Skeletal muscle satellite cell (primary cell): ENCODE results near the gene ABCC1.

Source experiments
- H3K27me3 ChIP-seq: 2 replicates; pipeline ENCODE4 v1.7.0; 2013; ENCODE audit warnings: low read length; ENCODE audit not compliant: control insufficient read depth, insufficient read depth
- H3K36me3 ChIP-seq: 2 replicates; pipeline ENCODE4 v1.7.0; 2013; ENCODE audit warnings: mild to moderate bottlenecking, control low read depth, low read length; ENCODE audit not compliant: insufficient read depth
- H3K4me1 ChIP-seq: 2 replicates; pipeline ENCODE4 v1.7.0; 2013; ENCODE audit warnings: low read length; ENCODE audit not compliant: control insufficient read depth, insufficient read depth
- H3K4me2 ChIP-seq: 2 replicates; pipeline ENCODE4 v1.7.0; 2013; ENCODE audit warnings: mild to moderate bottlenecking, low read length
- H3K4me3 ChIP-seq: 2 replicates; pipeline ENCODE4 v1.7.0; 2013; ENCODE audit warnings: low read length
- H3K9ac ChIP-seq: 2 replicates; pipeline ENCODE4 v1.7.0; 2013; ENCODE audit warnings: mild to moderate bottlenecking, low read depth, low read length, moderate library complexity
- H3K9me3 ChIP-seq: replicated peaks from 2 replicates; pipeline ENCODE4 v1.7.0; 2013; ENCODE audit warnings: mild to moderate bottlenecking, control low read depth, low read length

Gene ABCC1

DNA sequence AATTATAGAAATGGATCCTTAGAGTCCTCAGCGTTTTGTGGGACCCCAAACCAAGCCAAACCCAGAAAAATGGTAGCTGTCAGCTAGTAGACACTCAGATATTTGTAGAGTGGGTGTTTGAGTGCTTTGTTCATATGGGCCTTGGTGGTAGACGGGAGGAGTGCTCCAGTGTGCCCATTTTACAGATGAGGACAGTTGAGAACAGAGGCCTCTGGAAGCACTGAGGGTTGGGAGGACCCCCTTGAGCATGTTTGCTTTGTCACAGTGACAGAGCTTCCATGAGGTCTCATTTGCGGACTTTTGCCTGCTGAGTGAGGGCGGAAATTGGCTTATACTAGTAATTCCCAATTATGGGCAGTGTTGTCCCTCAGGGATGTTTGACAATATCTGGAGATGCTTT, 162.2 kb downstream of the ABCC1 start:
- H3K4me2 ChIP-seq: no peak overlapping the region

DNA sequence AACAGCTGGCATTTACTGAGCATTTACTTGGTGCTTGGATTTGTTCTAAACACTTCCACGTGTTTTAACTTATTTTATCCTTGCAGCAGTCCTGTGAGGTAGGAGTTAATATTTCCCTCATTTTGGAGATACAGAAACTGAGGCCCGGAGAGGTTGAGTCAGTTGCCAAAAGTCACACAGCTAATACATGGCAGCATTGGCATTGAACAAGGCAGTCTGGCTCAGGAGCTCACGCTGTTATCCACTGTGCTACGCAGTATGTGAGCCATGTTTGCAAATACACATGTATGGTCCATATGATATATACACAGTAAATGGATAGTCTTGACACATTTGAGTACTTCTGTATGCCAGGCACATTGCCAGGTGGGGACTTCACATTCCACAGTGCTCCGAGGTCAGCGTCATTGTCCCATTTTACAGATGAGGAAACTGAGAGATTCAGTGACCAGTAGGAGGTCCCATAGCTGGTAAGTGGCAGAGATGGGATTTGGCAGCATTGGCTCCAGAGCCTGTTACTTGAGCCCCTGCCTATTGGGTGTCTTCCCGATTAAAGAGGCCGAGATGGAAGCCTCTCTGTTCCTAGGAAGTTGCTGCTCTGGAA, 163.1 kb downstream of the ABCC1 start:
- H3K9me3 ChIP-seq: no peaks in the 10 kb centered on the region
- peaks cover 73% of the 10 kb centered on the region for H3K36me3 ChIP-seq
- H3K27me3 ChIP-seq: no peaks in the 10 kb centered on the region
- H3K4me1 ChIP-seq: no peaks in the 10 kb centered on the region
- no peak overlapping the region for H3K9ac ChIP-seq
- H3K4me2 ChIP-seq: no peak overlapping the region
- no peak overlapping the region for H3K4me3 ChIP-seq

More for the DNA sequence above, 162.2 kb downstream of the ABCC1 start:
- H3K36me3 ChIP-seq: peaks cover 71% of the 10 kb centered on the region
- no peaks in the 10 kb centered on the region for H3K27me3 ChIP-seq
- H3K9ac ChIP-seq: no peak overlapping the region
- no peaks in the 10 kb centered on the region for H3K9me3 ChIP-seq
- H3K4me1 ChIP-seq: no peaks in the 10 kb centered on the region
- H3K4me3 ChIP-seq: no peak overlapping the region

DNA sequence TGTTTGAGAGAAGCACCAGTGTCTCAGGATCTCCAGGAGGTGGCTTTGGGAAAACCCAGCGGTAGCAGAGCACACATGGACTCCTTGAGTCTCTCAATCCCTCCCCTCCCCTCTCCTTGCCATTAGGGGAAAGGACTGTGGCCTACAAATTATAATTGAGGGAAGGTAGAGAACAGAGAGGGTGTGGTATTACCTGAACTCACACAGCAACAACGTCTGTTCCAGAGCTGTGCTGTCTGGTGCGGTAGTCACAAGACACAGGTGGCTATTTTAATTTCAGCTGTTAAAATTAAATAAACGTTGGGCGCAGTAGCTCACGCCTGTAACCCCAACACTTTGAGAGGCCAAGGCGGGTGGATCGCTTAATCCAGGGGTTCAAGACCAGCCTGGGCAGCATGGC, 163.7 kb downstream of the ABCC1 start:
- Histone ChIP-seq H3K4me3 (no peak overlapping the region), H3K9ac (no peak overlapping the region), H3K4me1 (no peaks in the 10 kb centered on the region), H3K27me3 (no peaks in the 10 kb centered on the region), H3K9me3 (no peaks in the 10 kb centered on the region), H3K4me2 (no peak overlapping the region), H3K36me3 (peaks cover 73% of the 10 kb centered on the region)

DNA sequence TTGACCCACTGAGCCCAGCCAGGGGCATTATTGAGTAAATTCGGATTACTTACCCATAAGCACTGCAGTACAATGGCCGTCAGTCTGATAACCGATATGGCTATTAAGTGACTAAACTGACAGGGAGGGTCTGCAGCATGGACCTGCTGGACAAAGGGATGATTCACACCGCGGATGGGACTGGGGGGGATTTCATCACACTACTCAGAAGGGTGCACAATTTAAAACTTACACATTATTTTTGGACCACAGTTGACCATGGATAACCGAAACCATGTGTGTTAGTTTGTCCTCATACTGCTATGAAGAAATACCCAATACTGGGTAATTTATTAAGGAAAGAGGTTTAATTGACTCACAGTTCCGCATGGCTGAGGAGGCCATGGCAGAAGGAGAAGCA, 167.4 kb downstream of the ABCC1 start:
- no peak overlapping the region for H3K4me3 ChIP-seq
- H3K27me3 ChIP-seq: no peaks in the 10 kb centered on the region
- H3K4me1 ChIP-seq: peaks cover 8% of the 10 kb centered on the region
- no peak overlapping the region for H3K4me2 ChIP-seq
- H3K9me3 ChIP-seq: no peaks in the 10 kb centered on the region
- peaks cover 76% of the 10 kb centered on the region for H3K36me3 ChIP-seq
- H3K9ac ChIP-seq: no peak overlapping the region

DNA sequence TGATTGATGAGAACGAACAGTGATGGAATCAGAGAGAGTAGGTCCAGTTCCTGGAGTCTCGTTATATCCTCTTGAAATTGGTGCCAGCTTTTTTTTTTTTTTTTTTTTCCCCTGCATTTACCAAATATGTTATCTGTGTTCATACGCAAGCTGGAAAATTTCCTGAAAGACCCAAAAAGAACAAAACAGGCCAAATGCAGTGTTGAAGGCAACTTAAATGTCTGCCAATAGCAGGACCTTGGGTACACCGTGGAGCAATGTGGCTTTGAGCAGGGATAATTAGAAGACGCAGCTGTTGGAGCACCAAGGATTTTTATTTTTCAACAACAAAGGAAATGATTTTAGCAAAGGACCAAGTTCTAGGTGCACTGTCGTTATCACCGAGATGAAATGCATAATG, 168.9 kb downstream of the ABCC1 start:
- H3K27me3 ChIP-seq: no peaks in the 10 kb centered on the region

DNA sequence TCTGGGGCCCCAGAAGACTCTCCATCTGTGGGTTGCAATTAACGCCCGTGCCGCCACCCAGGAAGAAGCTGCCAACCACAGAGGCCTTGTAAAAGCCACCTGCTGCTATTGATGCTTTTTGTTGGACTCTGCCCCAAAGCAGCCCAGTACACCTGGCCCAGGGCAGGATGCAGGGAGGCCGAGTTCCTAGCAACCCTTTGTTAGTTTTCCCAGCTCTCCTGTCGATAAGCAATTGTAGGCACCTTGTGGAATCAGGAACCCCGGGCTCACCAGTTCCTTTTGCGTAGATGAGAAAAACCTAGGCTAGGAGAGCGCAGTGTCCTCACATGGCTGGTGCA, 170.6 kb downstream of the ABCC1 start:
- Histone ChIP-seq H3K9me3 (no peaks in the 10 kb centered on the region), H3K4me1 (peaks cover 8% of the 10 kb centered on the region), H3K27me3 (no peaks in the 10 kb centered on the region), H3K36me3 (peaks cover 79% of the 10 kb centered on the region), H3K4me3 (no peak overlapping the region), H3K9ac (no peak overlapping the region), H3K4me2 (no peak overlapping the region)

More for the DNA sequence above, 168.9 kb downstream of the ABCC1 start:
- peaks cover 8% of the 10 kb centered on the region for H3K4me1 ChIP-seq
- peaks cover 75% of the 10 kb centered on the region for H3K36me3 ChIP-seq
- H3K9ac ChIP-seq: no peak overlapping the region
- H3K4me3 ChIP-seq: no peak overlapping the region
- no peaks in the 10 kb centered on the region for H3K9me3 ChIP-seq
- H3K4me2 ChIP-seq: no peak overlapping the region

DNA sequence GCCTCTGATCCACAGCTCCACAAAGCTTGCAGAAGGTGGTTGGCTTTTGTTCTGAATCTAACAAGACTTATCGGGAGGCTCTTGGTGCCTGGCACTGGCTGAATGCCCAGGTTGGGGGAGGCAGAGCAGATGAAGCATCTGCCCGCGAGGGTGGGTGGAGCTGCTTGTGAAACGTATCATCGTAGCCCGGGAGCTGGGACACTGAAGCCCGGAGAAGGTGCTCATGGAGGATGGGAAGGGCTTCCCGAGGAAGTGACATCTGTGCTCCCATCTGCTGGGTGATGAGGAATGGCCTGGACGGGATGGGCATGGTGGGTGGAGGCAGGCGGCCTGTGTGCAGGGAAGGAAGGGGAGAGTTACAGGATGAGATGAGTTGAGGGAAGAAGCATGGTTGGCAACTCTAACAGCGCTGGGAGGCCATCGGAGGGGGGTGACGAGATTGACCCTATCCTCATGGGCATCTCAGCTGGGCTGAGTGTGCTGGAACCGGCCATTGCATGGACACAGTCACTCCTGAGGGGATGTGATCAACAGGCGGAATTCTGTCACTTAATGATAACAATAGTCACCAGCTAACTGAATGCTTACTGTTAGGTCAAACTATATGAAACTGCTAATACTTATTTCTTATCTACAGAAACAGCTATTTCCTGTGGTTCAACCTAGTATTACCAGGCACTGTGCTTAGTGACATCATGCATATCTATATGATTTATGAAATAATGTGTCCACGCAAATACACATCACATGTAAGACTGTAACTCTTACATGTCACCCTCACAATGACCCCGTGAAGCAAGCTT, 171.2 kb downstream of the ABCC1 start:
- H3K9ac ChIP-seq: no peak overlapping the region
- H3K4me3 ChIP-seq: no peak overlapping the region
- H3K27me3 ChIP-seq: no peaks in the 10 kb centered on the region
- H3K4me2 ChIP-seq: no peak overlapping the region
- peaks cover 79% of the 10 kb centered on the region for H3K36me3 ChIP-seq
- peaks cover 8% of the 10 kb centered on the region for H3K4me1 ChIP-seq
- H3K9me3 ChIP-seq: no peaks in the 10 kb centered on the region

DNA sequence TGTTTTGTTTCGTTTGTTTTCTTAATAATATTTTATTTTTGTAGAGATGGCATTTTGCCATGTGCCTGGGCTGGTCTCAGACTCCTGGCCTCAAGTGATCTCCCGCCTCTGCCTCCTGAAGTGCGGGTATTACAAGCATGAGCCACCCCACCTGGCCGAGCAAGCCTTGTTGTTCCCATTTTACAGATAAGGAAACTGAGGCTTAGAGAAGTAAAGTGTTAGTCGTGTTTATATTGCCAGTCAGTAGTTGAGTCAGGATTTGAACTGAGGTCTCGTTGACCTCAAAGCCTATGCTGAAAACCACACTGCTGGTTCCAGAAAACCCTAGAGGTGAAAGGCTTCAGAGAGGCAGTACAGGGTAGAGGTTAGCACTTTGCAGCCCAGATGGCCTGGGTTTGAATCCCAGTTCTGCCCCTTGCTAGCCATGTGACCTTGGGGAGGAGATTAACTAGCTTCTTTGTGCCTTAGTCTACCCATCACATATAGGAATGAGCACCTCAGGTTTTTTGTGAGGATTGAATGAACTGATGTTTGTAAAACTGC, 171.8 kb downstream of the ABCC1 start:
- Histone ChIP-seq H3K9ac (no peak overlapping the region), H3K27me3 (no peaks in the 10 kb centered on the region), H3K36me3 (peaks cover 84% of the 10 kb centered on the region), H3K4me3 (no peak overlapping the region), H3K4me1 (peaks cover 8% of the 10 kb centered on the region), H3K9me3 (no peaks in the 10 kb centered on the region), H3K4me2 (no peak overlapping the region)

DNA sequence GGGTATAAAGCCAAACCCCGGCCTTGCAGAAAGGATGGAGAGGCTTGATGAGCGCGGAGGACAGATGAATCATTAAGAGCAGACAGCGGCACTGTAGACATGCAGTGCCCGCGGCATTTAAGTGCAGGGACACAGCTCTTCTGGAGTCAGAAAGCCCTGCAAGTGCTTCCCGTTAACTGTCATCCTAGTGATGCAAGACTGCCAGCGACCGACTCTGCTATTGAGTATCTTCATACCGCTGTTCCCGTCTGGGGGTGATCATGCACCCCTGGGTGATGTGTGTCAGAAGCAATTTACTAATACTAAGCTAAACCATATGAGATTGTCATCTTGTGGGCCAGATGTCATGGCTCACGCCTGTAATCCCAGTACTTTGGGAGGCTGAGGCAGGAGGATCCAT, 172.8 kb downstream of the ABCC1 start:
- H3K4me2 ChIP-seq: no peak overlapping the region
- no peak overlapping the region for H3K9ac ChIP-seq
- no peaks in the 10 kb centered on the region for H3K27me3 ChIP-seq
- no peak overlapping the region for H3K4me3 ChIP-seq
- H3K9me3 ChIP-seq: no peaks in the 10 kb centered on the region
- peaks cover 8% of the 10 kb centered on the region for H3K4me1 ChIP-seq
- H3K36me3 ChIP-seq: peaks cover 81% of the 10 kb centered on the region

DNA sequence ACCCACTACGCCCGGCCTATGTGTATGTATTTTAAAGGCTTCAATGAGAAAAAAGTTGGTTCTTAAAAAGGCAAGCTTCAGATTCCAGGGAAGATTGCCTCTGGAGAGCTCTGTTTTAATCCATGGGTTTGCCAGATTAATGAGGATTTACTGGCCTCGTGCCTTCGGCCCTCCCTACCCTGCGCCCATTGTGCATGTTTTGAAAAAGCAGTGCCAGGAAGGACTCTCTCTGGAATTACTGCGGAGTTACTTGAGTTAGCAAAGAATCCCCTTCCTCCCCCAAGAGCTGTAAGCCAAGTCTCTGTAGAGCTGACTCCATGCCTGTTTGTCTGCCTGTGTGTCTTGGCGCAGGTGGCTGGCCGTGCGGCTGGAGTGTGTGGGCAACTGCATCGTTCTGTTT, 175.0 kb downstream of the ABCC1 start:
- no peak overlapping the region for H3K4me3 ChIP-seq
- no peaks in the 10 kb centered on the region for H3K27me3 ChIP-seq

DNA sequence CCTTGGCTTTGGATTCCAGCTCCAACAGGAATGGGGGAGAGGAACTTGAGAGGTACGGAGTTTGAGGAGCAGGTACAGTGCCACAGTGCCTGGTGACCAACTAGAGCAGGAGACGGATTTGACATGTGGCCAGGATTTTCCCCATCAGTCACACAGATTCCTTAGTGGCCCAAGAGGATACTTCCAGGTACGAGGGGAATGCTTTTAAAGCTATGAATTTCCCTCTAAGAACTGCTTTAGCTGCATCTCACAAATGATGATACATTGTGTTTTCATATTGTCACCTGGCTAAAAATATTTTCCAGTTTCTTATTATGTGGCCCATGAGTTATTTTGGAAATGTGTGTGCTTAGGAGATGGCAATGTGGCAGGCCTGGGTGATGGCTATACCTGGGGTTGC, 175.6 kb downstream of the ABCC1 start:
- Histone ChIP-seq H3K9ac (no peak overlapping the region), H3K27me3 (no peaks in the 10 kb centered on the region), H3K4me3 (no peak overlapping the region), H3K36me3 (peaks cover 71% of the 10 kb centered on the region), H3K4me1 (peaks cover 6% of the 10 kb centered on the region), H3K4me2 (no peak overlapping the region), H3K9me3 (no peaks in the 10 kb centered on the region)

More for the DNA sequence above, 175.0 kb downstream of the ABCC1 start:
- Histone ChIP-seq H3K36me3 (peaks cover 71% of the 10 kb centered on the region), H3K9me3 (no peaks in the 10 kb centered on the region), H3K4me2 (no peak overlapping the region), H3K9ac (no peak overlapping the region), H3K4me1 (peaks cover 8% of the 10 kb centered on the region)

DNA sequence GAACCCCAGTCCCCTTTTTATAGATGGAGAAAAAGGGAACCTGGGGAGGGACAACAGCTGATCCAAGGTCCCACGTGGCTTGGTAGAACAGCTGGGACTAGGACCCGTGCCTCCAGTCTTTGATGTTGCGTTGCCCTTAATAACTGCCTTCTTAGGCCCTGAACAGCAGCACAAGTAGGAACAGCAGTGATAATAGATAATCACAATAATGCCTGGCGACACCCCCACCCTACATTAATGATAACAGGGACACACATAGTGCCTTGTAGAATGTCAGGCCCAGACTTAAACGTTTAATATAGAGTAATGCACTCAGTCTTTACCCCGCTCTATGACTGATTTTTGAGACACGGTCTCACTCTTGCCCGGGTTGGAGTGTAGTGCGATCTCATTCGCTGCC, 177.5 kb downstream of the ABCC1 start:
- H3K4me2 ChIP-seq: no peak overlapping the region
- no peak overlapping the region for H3K4me3 ChIP-seq
- no peaks in the 10 kb centered on the region for H3K27me3 ChIP-seq
- H3K36me3 ChIP-seq: peaks cover 62% of the 10 kb centered on the region
- H3K4me1 ChIP-seq: no peaks in the 10 kb centered on the region
- H3K9me3 ChIP-seq: no peaks in the 10 kb centered on the region
- no peak overlapping the region for H3K9ac ChIP-seq
